MM.1S (cell line): ENCODE results near the gene OR2V2.
"Not testable (repeated sequence)": the region's sequence is repeated elsewhere in the genome, so short reads cannot be mapped to it uniquely, and the experiment has no call there.

Experiments used
- DNase-seq: peaks from one replicate; pipeline ENCODE4 v3.0.0-alpha.2; 2015
- H2AFZ ChIP-seq: fragments of 300-600 bp; sonication (generic); 2 replicates; pipeline ENCODE4 v1.6.0; 2016; ENCODE audit warnings: antibody characterized with exemption, low read length
- H3F3A ChIP-seq: fragments of 300-600 bp; sonication (generic); 2 replicates; pipeline ENCODE4 v1.6.1; 2016; ENCODE audit warnings: mild to moderate bottlenecking, antibody characterized with exemption, low read length, moderate library complexity, mixed read lengths; ENCODE audit not compliant: insufficient read depth
- H3K27ac ChIP-seq: fragments of 300-600 bp; sonication (generic); 2 replicates; pipeline ENCODE4 v1.5.1; 2016; ENCODE audit warnings: mild to moderate bottlenecking, low read length
- H3K27me3 ChIP-seq: fragments of 300-600 bp; sonication (generic); replicated peaks from 2 replicates; pipeline ENCODE4 v1.6.0; 2016; ENCODE audit warnings: low read length; ENCODE audit not compliant: insufficient read depth
- H3K36me3 ChIP-seq: fragments of 300-600 bp; sonication (generic); replicated peaks from 2 replicates; pipeline ENCODE4 v1.6.1; 2016; ENCODE audit warnings: mild to moderate bottlenecking, low read length, mixed read lengths; ENCODE audit not compliant: insufficient read depth
- H3K4me1 ChIP-seq: fragments of 300-600 bp; sonication (generic); 2 replicates; pipeline ENCODE4 v1.6.1; 2016; ENCODE audit warnings: low read length, mixed read lengths
- H3K4me2 ChIP-seq: fragments of 300-600 bp; sonication (generic); 2 replicates; pipeline ENCODE4 v1.6.0; 2016; ENCODE audit warnings: low read depth, low read length
- H3K4me3 ChIP-seq: fragments of 300-600 bp; sonication (generic); 2 replicates; pipeline ENCODE4 v1.5.1; 2016; ENCODE audit warnings: low read length, mixed read lengths
- H3K79me2 ChIP-seq: fragments of 300-600 bp; sonication (generic); 2 replicates; pipeline ENCODE4 v1.6.1; 2016; ENCODE audit warnings: mixed run types, low read length, mixed read lengths
- H3K9ac ChIP-seq: fragments of 300-600 bp; sonication (generic); 2 replicates; pipeline ENCODE4 v1.6.1; 2016; ENCODE audit warnings: low read length, mixed read lengths
- H3K9me2 ChIP-seq: fragments of 300-600 bp; sonication (generic); replicated peaks from 2 replicates; pipeline ENCODE4 v1.6.1; 2016; ENCODE audit warnings: mild to moderate bottlenecking, low read length, mixed read lengths; ENCODE audit not compliant: insufficient read depth
- H3K9me3 ChIP-seq: fragments of 300-600 bp; sonication (generic); replicated peaks from 2 replicates; pipeline ENCODE4 v1.6.1; 2016; ENCODE audit warnings: mild to moderate bottlenecking, low read length, mixed read lengths; ENCODE audit not compliant: insufficient read depth
- H4K20me1 ChIP-seq: fragments of 300-600 bp; sonication (generic); 2 replicates; pipeline ENCODE4 v1.6.1; 2016; ENCODE audit warnings: mild to moderate bottlenecking, low read length, moderate library complexity, mixed read lengths; ENCODE audit not compliant: insufficient read depth
- EZH2 ChIP-seq: fragments of 300-600 bp; sonication (generic); optimal IDR thresholded peaks from 2 replicates; pipeline ENCODE3; 2017; ENCODE audit warnings: low read depth, mild to moderate bottlenecking, antibody characterized with exemption, low read length, mixed read lengths
- EZH2phosphoT487 ChIP-seq: fragments of 300-600 bp; sonication (generic); IDR thresholded peaks from 2 replicates; pipeline ENCODE4 v1.6.1; 2018; ENCODE audit warnings: antibody characterized with exemption, low read length
- TF ChIP-seq, protein P1 (sequence below): fragments of 300-600 bp; sonication (generic); IDR thresholded peaks from 2 replicates; pipeline ENCODE4 v1.5.1; 2016; ENCODE audit warnings: antibody characterized with exemption, low read length, mixed read lengths

The OR2V2 gene

DNA sequence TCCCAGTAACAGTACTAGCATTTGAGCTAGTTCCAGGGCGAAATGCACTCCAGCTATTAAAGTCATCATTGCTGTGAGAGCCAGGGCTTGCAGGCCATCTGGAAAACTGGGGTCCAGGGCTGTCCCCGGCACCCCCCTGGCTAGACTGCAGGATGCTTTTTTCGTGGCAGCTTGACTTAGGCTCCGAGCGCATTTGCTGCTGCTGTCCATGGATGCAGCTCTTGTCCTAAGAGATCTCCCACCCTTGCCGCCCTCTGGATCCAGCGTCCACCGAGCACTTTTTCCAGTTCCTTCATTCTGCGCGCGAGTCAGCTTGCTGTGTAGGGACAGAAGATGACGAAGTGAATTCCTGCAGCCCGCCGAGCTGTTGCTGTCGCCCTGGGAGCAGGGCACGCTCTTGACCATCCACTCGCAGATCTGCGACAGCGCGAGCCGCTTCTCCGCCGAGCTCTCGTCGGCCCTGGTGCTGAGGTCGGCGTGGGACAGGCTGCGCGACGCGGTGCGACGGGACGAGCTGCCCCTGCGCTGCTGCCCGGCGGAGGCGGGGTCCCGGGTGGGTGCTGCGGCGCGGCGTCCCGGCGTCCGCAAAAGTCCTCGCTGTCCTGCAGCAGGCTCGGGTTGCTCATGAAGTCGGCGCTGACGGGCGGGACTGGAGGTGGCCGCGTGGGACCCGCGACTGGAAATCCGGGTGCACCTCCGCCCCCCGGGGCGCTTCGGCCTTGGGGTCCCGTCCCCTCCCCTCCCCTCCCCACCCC, 47.1 kb upstream of the OR2V2 start:
- Histone ChIP-seq H3K9ac (no peak overlapping the region), H4K20me1 (no peaks in the 10 kb centered on the region), H3K27me3 (no peaks in the 10 kb centered on the region; the same call in 1 of the 2 replicates), H3K4me2 (no peak overlapping the region), H3K9me2 (no peaks in the 10 kb centered on the region), H2AFZ (no peak overlapping the region), H3K4me1 (no peaks in the 10 kb centered on the region), H3K79me2 (no peaks in the 10 kb centered on the region), H3K9me3 (no peaks in the 10 kb centered on the region), H3K36me3 (no peaks in the 10 kb centered on the region), H3F3A (no peaks in the 10 kb centered on the region), H3K4me3 (no peak overlapping the region), H3K27ac (no peak overlapping the region)
- TF ChIP-seq EZH2 = no peak
- no peak for TF ChIP-seq EZH2phosphoT487
- TF ChIP-seq, protein P1, sequence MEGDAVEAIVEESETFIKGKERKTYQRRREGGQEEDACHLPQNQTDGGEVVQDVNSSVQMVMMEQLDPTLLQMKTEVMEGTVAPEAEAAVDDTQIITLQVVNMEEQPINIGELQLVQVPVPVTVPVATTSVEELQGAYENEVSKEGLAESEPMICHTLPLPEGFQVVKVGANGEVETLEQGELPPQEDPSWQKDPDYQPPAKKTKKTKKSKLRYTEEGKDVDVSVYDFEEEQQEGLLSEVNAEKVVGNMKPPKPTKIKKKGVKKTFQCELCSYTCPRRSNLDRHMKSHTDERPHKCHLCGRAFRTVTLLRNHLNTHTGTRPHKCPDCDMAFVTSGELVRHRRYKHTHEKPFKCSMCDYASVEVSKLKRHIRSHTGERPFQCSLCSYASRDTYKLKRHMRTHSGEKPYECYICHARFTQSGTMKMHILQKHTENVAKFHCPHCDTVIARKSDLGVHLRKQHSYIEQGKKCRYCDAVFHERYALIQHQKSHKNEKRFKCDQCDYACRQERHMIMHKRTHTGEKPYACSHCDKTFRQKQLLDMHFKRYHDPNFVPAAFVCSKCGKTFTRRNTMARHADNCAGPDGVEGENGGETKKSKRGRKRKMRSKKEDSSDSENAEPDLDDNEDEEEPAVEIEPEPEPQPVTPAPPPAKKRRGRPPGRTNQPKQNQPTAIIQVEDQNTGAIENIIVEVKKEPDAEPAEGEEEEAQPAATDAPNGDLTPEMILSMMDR = no peak
- no peak for DNase-seq

DNA sequence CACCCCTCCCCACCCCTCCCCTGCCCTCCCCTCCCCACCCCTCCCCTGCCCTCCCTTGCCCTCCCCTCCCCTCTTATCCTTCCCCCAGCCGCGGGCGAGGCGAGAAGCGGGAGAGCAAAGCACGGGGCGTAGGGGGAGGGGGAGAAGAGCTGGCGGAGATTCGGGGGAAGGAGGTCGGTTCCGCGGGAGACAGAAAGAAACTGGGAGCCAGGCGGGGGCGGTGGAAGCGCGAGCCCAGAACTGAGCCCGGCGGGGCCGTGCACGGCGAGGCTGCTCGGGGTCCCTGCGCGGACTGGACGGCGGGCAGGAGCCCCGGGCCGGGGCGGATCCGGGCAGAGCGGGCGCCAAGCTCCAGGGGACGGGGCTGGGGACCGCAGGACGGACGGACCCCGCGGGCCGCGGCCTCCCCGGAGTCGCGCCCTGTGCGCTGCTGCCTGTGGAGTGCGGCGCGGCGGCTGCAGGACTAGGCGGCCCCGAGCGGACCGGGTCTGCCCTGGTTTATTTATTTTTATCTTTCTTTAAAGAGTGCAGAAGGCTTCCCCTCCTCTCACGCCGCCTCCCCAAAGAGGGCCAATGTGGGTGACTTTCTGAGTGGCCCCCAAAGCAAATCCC, 46.2 kb upstream of the OR2V2 start:
- H3K9ac ChIP-seq, H3K4me2 ChIP-seq, H3F3A ChIP-seq, H2AFZ ChIP-seq, H3K9me3 ChIP-seq, H3K36me3 ChIP-seq, H3K27me3 ChIP-seq, DNase-seq, H3K79me2 ChIP-seq, H3K9me2 ChIP-seq, H3K27ac ChIP-seq, H3K4me1 ChIP-seq, H3K4me3 ChIP-seq, H4K20me1 ChIP-seq: not testable (repeated sequence)

DNA sequence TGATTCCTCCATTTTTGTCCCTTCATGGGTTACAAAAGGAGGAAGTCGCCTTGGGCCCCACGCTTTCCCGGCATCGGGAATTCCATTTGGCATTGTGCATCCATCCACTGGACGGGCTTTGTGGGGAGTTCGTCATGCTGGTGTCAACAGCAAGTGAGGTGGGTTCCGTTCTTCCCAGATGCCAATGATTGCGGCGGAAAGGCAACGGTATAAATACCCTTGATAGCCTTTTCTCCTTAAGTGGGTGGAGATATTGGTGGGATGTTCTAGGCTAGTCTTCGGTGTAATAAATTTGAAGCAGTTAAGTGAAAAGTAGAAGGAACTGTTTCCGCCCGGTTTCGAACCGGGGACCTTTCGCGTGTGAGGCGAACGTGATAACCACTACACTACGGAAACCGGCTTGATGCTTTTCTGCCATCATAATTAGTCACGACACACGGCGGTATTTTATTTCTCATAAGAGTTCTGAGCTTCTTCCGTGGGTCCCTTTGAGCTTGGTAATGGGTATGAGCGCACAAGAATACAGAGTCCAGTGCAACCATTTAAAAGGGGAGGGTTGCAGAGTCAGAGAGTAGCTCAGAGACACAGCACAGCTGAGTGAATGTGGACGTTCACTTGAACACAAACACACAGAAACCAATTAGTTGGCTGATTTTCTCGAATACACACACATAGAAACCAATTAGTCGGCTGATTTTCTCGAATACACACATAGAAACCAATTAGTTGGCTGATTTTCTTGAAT, 45.3 kb upstream of the OR2V2 start:
- not testable (repeated sequence) for H3K9ac ChIP-seq, H4K20me1 ChIP-seq, H3K4me3 ChIP-seq, H3K79me2 ChIP-seq, H3K36me3 ChIP-seq, H2AFZ ChIP-seq, H3K27ac ChIP-seq, H3K9me3 ChIP-seq, H3K4me2 ChIP-seq, H3K4me1 ChIP-seq, DNase-seq, H3K9me2 ChIP-seq, H3F3A ChIP-seq, H3K27me3 ChIP-seq

DNA sequence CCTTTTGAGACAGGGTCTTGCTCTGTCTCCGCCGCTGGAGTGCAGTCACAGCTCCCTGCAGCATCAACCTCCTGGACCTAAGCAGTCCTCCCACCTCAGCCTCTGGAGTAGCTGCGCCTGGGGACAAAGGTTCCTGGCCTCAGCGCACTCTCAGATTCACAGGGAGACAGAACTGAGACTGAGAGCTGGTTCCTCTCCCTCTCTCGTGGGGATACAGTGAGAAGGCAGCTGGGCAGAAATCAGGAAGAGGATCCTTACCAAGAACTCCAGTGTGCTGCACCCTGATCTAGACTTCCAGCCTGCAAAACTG, 43.2 kb upstream of the OR2V2 start:
- H3K9me3 ChIP-seq, H3K27ac ChIP-seq, H3K4me3 ChIP-seq, H4K20me1 ChIP-seq, H3K4me2 ChIP-seq, H3K79me2 ChIP-seq, H3K9ac ChIP-seq, H3K9me2 ChIP-seq, H3K36me3 ChIP-seq, H3F3A ChIP-seq, H3K4me1 ChIP-seq, DNase-seq, H2AFZ ChIP-seq, H3K27me3 ChIP-seq: not testable (repeated sequence)

DNA sequence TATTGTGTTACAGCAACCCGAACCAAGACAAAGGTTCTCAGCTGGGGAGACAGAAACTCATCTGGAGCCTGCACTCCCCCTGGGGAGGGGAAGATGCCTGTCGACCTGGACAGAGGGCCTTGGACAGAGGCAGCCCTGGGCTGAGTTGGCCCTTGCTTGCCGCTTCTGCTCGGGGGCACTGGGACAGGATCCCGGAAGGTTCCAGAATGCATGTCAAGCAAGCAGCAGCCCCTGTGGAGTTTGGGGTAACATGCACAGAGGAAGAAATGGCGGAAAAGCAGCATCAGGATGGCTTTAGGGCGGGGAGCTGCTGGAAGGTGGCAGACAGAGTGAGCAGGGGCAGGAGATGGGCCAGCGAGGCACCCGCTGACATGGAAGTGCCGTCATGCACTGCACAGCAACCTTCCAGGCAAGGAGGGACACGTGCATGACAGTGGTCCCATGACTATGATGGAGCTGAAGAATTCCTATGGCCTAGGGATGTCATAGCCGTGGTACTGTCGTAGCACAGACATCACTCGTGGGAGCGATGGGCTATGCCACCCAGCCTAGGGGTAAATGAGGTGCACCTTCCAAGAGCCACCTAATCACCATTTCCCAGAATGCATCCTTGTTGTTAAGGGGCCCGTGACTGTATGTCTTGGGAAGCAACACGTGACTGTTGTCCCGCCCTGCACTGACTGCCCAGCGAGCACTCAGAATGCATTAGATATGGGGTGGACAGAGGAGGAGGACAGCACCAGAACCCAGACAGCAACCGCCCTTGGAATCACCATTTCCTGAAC, 42.6 kb upstream of the OR2V2 start:
- not testable (repeated sequence) for H2AFZ ChIP-seq, H3K9me3 ChIP-seq, H3F3A ChIP-seq, H3K27ac ChIP-seq, DNase-seq, H3K79me2 ChIP-seq, H3K27me3 ChIP-seq, H4K20me1 ChIP-seq, H3K4me3 ChIP-seq, H3K9ac ChIP-seq, H3K9me2 ChIP-seq, H3K4me2 ChIP-seq, H3K36me3 ChIP-seq, H3K4me1 ChIP-seq
